T47D (cell line): ENCODE results near the gene SPAG9.

ENCODE experiments used
- DNase-seq, 2 experiments: peaks; one replicate each; pipeline versions ENCODE4 v3.0.0 to v3.0.0-alpha.2; 2011 to 2012; ENCODE audit warnings: low read depth in 1 of 2, low spot score in 1 of 2
- JUND ChIP-seq: IDR thresholded peaks from 2 replicates; pipeline ENCODE4 v1.6.1; 2012; ENCODE audit warnings: low read depth
- in situ Hi-C: cut with HindIII; loops from 2 replicates; pipeline ENCODE4 v1.10.0; 2016; ENCODE audit warnings: low sequenced_read_pairs, low pct_unique_long_range_greater_than_20kb

SPAG9 gene

GRCh38 chr17:51154176-51154575 lies 33.5 kb upstream of the SPAG9 start:
- in situ Hi-C loops = no loop called here
- DNase-seq = no peak
- no peak for TF ChIP-seq JUND

GRCh38 chr17:51153210-51154072 lies 32.8 kb upstream of the SPAG9 start, which contains the start of gene NME1:
NME1 (plus strand) TSS chr17:51153559; CDS start chr17:51155655, 2,096 bp downstream.
- peak; percentile 38; the same call in 1 of the 2 replicates for TF ChIP-seq JUND
- in situ Hi-C loops = no loop called here
- peak; percentile 93 to 100 for DNase-seq

- in situ Hi-C loops = no loop called here
- TF ChIP-seq JUND = no peak
- DNase-seq = peak in 1 of 2 experiments; percentile 48
Observed at GRCh38 chr17:51152766-51153209, 32.1 kb upstream of the SPAG9 start.

- TF ChIP-seq JUND = no peak
- in situ Hi-C loops = no loop called here
- DNase-seq = no peak
Observed at GRCh38 chr17:51150932-51151331, 30.3 kb upstream of the SPAG9 start.

- TF ChIP-seq JUND = no peak
- in situ Hi-C loops = no loop called here
- no peak for DNase-seq
Observed at GRCh38 chr17:51149163-51149562, 28.5 kb upstream of the SPAG9 start.

GRCh38 chr17:51147650-51148049 lies 27.0 kb upstream of the SPAG9 start:
- in situ Hi-C loops = no loop called here
- no peak for TF ChIP-seq JUND
- no peak for DNase-seq

GRCh38 chr17:51144266-51145022 lies 23.8 kb upstream of the SPAG9 start:
- no peak for DNase-seq
- in situ Hi-C loops = no loop called here
- no peak for TF ChIP-seq JUND

GRCh38 chr17:51142597-51142996 lies 21.9 kb upstream of the SPAG9 start:
- no peak for TF ChIP-seq JUND
- DNase-seq = no peak
- in situ Hi-C loops = no loop called here

GRCh38 chr17:51135956-51136355 lies 15.3 kb upstream of the SPAG9 start:
- no peak for DNase-seq
- in situ Hi-C loops = no loop called here
- TF ChIP-seq JUND = no peak

- TF ChIP-seq JUND = no peak
- in situ Hi-C loops = no loop called here
- DNase-seq = no peak
Observed at GRCh38 chr17:51133365-51133764, 12.7 kb upstream of the SPAG9 start.

GRCh38 chr17:51132964-51133319 lies 12.3 kb upstream of the SPAG9 start:
- no peak for TF ChIP-seq JUND
- in situ Hi-C loops = no loop called here
- DNase-seq = no peak

- peak in 1 of 2 experiments; percentile 46 for DNase-seq
- in situ Hi-C loops = no loop called here
- no peak for TF ChIP-seq JUND
Observed at GRCh38 chr17:51128076-51128475, 7.4 kb upstream of the SPAG9 start.
